Measurements from ENCODE around the gene HAGHL. TPM values are rescaled to one million over a fixed set of nuclear protein-coding genes. Genes with fewer than 3 reads are reported as not detected.

HAGHL gene
- total and polyA plus RNA-seq, 10 donors = 7.7 to 75.8 (median 20.3) TPM

- WGBS, 5 donors = 59 to 83% (median 76%) methylated on average over 16 to 20 of the region's 20 CpGs
- intact Hi-C loops (cut with DNase I; ENCODE audit: low total_unique reads) = no loop called here
- no peak overlapping the region for H3K27ac ChIP-seq
- no peaks in the 10 kb centered on the region for H3K9me3 ChIP-seq
- TF ChIP-seq POLR2AphosphoS5 (IDR thresholded peaks at IDR 0.05) = no peak
- no peak for TF ChIP-seq POLR2A (IDR thresholded peaks at IDR 0.05)
- TF ChIP-seq, protein P1, sequence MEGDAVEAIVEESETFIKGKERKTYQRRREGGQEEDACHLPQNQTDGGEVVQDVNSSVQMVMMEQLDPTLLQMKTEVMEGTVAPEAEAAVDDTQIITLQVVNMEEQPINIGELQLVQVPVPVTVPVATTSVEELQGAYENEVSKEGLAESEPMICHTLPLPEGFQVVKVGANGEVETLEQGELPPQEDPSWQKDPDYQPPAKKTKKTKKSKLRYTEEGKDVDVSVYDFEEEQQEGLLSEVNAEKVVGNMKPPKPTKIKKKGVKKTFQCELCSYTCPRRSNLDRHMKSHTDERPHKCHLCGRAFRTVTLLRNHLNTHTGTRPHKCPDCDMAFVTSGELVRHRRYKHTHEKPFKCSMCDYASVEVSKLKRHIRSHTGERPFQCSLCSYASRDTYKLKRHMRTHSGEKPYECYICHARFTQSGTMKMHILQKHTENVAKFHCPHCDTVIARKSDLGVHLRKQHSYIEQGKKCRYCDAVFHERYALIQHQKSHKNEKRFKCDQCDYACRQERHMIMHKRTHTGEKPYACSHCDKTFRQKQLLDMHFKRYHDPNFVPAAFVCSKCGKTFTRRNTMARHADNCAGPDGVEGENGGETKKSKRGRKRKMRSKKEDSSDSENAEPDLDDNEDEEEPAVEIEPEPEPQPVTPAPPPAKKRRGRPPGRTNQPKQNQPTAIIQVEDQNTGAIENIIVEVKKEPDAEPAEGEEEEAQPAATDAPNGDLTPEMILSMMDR (IDR thresholded peaks at IDR 0.05 in 8 of 11, conservative IDR thresholded peaks at IDR 0.05 in 3 of 11) = no peak
- peaks cover 0 to 82% (median 18%) of the 10 kb centered on the region in 7 donors for H3K27me3 ChIP-seq (replicated peaks in 1 of 7)
- H3K4me1 ChIP-seq = no peaks in the 10 kb centered on the region
- H3K4me3 ChIP-seq = no peak overlapping the region
- no peaks in the 10 kb centered on the region for H3K36me3 ChIP-seq
- no peak for DNase-seq
Observed at GRCh38 chr16:764184-764750, 37.4 kb downstream of the HAGHL start.

DNA sequence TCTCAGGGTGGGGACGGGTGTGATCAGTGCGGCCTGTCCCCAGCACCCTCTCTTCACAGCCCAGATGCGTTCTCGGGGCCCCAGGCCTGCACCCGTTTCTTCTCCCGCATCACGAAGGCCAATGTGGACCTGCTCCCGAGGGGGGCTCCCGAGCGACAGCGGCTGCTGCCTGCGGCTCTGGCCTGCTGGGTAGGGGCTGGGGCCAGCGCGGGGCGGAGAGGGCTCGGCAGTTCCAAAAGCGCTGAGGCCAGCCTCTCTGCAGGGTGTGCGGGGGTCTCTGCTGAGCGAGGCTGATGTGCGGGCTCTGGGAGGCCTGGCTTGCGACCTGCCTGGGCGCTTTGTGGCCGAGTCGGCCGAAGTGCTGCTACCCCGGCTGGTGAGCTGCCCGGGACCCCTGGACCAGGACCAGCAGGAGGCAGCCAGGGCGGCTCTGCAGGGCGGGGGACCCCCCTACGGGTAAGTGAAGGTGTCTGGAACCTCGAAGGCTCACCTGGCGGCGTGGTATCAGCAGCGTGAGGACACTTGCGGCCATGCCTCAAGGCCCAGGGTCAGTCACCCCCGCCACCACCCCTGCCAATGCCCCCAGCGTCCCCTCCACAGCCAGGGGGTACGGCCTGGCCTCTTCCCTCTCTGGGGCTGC lies 38.1 kb downstream of the HAGHL start:
- Histone ChIP-seq H3K4me3 (no peak overlapping the region), H3K4me1 (no peaks in the 10 kb centered on the region), H3K27me3 (replicated peaks in 1 of 7) (peaks cover 0 to 85% (median 18%) of the 10 kb centered on the region in 7 donors), H3K36me3 (no peaks in the 10 kb centered on the region), H3K9me3 (no peaks in the 10 kb centered on the region), H3K27ac (no peak overlapping the region)
- DNase-seq = no peak
- TF ChIP-seq, protein P1 (IDR thresholded peaks at IDR 0.05 in 8 of 11, conservative IDR thresholded peaks at IDR 0.05 in 3 of 11) = no peak
- TF ChIP-seq POLR2A (IDR thresholded peaks at IDR 0.05) (no peak), POLR2AphosphoS5 (IDR thresholded peaks at IDR 0.05) (no peak)
- WGBS, 5 donors = 80 to 94% (median 88%) methylated on average over 14 to 38 of the region's 38 CpGs
- intact Hi-C loops (cut with DNase I; ENCODE audit: low total_unique reads) = no loop called here

- Histone ChIP-seq H3K27ac (no peak overlapping the region), H3K4me1 (no peaks in the 10 kb centered on the region), H3K27me3 (replicated peaks in 1 of 7) (peaks cover 0 to 85% (median 18%) of the 10 kb centered on the region in 7 donors), H3K36me3 (no peaks in the 10 kb centered on the region), H3K9me3 (no peaks in the 10 kb centered on the region), H3K4me3 (no peak overlapping the region)
- intact Hi-C loops (cut with DNase I; ENCODE audit: low total_unique reads) = no loop called here
- 90 to 98% (median 91%) methylated on average over 20 to 29 of the region's 29 CpGs for WGBS, 5 donors
- TF ChIP-seq, protein P1 (IDR thresholded peaks at IDR 0.05 in 8 of 11, conservative IDR thresholded peaks at IDR 0.05 in 3 of 11) = no peak
- no peak for TF ChIP-seq POLR2A (IDR thresholded peaks at IDR 0.05)
- TF ChIP-seq POLR2AphosphoS5 (IDR thresholded peaks at IDR 0.05) = no peak
- peak; percentile 73 for DNase-seq
Observed at GRCh38 chr16:765488-765865, 38.6 kb downstream of the HAGHL start.

- DNase-seq = no peak
- peaks cover 0 to 83% (median 18%) of the 10 kb centered on the region in 7 donors for H3K27me3 ChIP-seq (replicated peaks in 1 of 7)
- H3K36me3 ChIP-seq = no peaks in the 10 kb centered on the region
- TF ChIP-seq, protein P1 (IDR thresholded peaks at IDR 0.05 in 8 of 11, conservative IDR thresholded peaks at IDR 0.05 in 3 of 11) = no peak
- TF ChIP-seq POLR2AphosphoS5 (IDR thresholded peaks at IDR 0.05) = no peak
- TF ChIP-seq POLR2A (IDR thresholded peaks at IDR 0.05) = no peak
- H3K4me3 ChIP-seq = no peak overlapping the region
- intact Hi-C loops (cut with DNase I; ENCODE audit: low total_unique reads) = no loop called here
- no peaks in the 10 kb centered on the region for H3K4me1 ChIP-seq
- H3K27ac ChIP-seq = no peak overlapping the region
- H3K9me3 ChIP-seq = no peaks in the 10 kb centered on the region
- WGBS, 5 donors = 82 to 91% (median 86%) methylated on average over 22 to 29 of the region's 29 CpGs
Observed at GRCh38 chr16:766008-766819, 39.3 kb downstream of the HAGHL start.

All from spleen (tissue), 11 donors.